ENCODE results near the gene KRR1.
"Not testable (repeated sequence)": the region's sequence is repeated elsewhere in the genome, so short reads cannot be mapped to it uniquely, and the experiment has no call there.

The KRR1 gene

GRCh38 chr12:75474116-75474515 lies 37.3 kb downstream of the KRR1 start:
- no peak for DNase-seq

GRCh38 chr12:75471902-75472890 lies 39.2 kb downstream of the KRR1 start:
- DNase-seq, result no peak

- DNase-seq, result no peak
Measured at GRCh38 chr12:75460204-75460603, 51.2 kb downstream of the KRR1 start.

DNA sequence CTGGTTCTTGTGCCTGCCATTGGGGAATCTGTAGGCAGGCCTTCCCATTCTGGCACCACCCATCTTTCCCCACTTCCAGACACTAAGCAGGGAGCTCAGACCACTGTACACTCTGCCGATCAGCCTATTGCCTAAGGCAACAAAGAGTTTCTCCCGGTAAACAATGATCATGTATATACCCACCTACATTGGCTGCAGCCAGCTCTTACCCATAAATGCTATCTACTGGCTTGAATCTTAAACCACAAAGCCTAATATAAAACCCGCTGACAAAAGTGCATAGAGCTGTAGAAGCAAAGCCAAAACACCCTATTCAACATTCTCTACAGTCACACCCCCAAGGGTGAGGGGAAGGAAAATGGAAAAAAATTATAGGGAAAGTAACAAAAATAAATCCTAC lies 51.7 kb downstream of the KRR1 start:
- DNase-seq, result no peak

- not testable (repeated sequence) for DNase-seq
Measured at GRCh38 chr12:75457866-75458265, 53.5 kb downstream of the KRR1 start.

DNA sequence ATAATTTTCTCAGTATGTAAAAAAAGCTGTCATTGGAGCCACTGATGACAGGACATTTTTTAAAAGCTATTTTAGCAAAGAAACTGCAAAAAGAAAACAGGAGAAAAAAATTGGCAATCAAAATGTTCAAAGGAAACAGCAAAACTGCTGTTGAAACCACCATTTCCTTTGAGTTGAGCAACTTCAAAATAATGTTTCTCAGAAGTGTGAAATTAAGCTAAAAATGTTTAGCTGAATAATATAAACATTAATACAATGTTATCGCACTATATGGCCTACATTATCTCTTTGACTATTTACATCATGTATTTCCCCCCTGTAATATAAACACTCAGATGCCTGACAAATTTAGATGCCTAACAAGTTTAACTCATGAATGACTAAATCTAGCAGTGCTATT lies 54.2 kb downstream of the KRR1 start:
- DNase-seq, result no peak

GRCh38 chr12:75455839-75456238 lies 55.6 kb downstream of the KRR1 start:
- DNase-seq, result no peak

DNA sequence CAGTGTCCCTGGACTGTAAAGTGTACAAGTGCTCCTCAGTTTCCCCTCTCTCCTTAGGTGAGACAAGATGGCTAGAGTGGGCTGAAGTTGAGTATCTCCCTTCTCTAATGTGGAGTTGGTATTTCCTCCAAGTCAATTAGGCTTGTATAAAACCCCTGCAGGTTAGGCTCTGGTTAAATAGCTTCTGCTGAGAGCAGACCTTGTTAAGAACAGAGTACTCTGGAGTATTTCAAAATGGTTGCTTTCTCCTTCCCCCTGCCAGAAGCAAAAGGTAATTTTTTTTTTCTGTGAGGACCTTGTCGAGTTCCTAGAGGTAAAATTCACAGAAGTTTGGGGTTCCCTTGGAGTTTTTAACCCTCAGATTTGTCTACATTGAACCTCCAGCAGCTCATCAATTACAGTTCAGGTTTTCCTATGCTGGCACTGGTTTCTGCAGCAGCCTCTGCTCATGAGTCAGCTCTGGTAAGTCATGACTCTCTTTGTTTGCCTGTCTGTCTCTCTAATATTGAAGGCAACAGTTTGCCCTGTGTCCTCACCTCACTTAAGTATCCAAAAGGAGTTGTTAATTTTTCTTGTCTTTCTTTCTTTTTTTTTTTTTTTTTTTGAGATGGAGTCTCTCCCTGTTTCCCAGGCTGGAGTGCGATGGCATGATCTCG lies 58.6 kb downstream of the KRR1 start:
- no peak for DNase-seq

- DNase-seq, result no peak
Measured at GRCh38 chr12:75447691-75448393, 63.6 kb downstream of the KRR1 start.

DNA sequence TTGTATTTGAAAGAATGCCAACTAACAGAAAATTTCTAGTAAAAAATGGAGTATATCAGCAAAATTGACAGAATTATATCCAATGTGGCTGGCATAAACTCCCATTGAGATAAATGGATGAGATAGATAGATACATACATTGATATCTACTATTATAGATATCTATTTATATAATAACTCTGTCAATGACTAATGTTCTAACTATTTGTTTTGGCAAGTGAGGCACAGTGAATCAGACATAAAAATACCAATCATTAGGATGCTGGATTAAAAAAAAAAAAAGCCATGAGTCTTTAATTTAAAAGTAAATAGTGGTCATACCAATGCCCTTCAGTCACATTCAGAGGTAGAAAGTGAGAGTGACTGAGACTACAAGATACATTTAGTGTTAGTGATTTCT lies 64.6 kb downstream of the KRR1 start:
- no peak for DNase-seq

DNA sequence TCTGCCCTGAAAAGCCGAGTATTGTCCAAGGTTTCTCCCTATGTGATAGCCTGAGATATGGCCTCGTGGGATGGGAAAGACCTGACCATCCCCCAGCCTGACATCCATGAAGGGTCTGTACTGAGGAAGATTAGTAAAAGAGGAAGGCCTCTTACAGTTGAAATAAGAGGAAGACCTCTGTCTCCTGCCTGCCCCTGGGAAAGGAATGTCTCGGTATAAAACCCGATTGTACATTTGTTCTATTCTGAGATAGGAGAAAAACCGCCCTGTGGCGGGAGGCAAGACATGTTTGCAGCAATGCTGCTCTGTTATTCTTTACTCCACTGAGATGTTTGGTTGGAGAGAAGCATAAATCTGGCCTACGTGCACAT lies 66.3 kb downstream of the KRR1 start:
- not testable (repeated sequence) for DNase-seq

DNA sequence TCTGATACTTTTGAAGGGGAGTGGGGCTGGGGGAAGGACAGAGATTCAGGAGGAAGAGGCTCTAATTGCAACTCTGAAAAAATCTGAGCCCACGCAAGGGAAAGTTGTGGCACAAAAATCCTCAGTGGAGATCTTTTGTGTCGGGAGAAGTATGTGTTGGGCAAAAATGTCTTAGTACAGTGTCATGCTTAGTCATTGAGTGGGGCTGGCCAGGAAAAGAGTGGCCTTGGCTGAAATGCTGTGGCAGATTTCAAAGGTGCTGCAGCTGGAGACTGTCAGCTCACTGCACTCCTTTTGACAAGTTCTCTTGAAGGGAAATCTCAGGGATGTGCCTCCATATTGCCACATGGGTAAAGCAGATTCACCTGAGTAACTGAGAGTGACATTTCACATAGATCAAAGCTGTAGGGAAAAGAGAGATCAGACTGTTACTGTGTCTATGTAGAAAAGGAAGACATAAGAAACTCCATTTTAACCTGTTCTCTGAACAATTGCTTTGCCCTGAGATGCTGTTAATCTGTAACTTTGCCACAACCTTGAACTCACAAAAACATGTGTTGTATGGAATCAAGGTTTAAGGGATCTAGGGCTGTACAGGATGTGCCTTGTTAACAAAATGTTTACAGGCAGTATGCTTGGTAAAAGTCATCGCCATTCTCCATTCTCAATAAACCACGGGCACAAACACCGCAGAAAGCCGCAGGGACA lies 66.8 kb downstream of the KRR1 start:
- DNase-seq, result no peak

- DNase-seq, result no peak
Measured at GRCh38 chr12:75443709-75444108, 67.7 kb downstream of the KRR1 start.

DNA sequence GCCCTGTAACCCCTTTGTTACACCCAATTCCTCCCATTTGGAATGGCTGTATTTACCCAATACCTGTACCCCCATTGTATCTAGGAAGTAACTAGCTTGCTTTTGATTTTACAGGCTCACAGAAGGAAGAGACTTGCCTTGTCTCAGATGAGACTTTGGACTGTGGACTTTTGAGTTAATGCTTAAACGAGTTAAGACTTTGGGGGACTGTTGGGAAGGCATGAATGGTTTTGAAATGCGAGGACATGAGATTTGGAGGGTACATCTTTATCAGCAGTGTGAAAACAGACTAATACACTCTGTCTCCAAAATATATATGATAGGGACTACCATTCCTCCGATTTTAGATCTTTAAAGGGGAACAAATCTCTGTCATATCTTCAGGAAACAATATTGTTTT lies 69.0 kb downstream of the KRR1 start:
- DNase-seq, result not testable (repeated sequence)

DNA sequence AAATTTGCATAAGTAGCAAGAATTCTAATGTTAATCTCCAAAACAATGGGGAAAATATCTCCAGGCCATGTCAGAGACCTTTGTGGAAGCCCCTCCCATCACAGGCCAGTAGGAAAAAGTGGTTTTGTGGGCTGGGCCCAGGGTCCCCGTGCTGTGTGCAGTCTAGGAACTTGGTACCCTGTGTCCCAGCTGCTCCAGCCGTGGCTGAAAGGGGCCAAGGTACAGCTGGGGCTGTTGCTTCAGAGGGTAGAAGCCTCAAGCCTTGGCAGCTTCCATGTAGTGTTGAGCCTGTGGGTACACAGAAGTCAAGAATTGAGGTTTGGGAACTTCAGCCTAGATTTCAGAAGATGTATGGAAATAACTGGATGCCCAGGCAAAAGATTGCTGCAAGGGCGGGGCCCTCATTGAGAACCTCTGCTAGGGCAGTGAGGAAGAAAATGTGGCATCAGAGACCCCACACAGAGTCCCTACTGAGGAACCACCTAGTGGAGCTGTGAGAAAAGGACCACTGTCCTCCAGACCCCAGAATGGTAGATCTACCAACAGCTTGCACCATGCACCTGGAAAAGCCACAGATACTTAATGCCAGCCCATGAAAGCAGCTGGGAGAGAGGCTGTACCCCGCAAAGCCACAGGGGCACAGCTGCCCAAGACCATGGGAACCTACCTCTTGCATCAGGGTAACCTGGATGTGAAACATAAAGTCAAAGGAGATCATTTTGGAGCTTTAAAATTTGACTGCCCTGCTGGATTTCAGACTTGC lies 69.5 kb downstream of the KRR1 start:
- not testable (repeated sequence) for DNase-seq
